ENCODE results near the gene RIOX2. TPM values are rescaled to one million over a fixed set of nuclear protein-coding genes. Genes with fewer than 3 reads are reported as not detected.

Gene RIOX2
- total RNA-seq, 1 donor from 2014 or later: 10.4 TPM

DNA sequence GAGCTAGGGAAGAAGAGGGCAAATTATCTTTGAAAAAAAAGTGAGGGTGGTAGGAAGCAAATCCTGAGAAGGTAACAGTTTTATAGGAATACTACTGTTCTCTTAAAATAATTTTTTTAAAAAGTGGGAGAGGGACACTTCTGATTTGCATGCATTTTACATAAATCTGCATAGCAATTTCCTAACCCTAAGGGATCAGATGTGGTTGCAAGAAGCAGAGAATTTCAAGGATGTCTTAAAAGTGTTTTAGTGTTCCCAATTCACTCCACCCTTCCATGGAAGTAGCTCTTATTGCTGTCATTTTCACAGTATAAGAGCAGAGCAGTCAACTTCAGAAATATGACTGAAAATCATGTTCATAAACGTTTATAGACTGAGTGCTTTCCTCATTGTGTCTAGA is 27.8 kb upstream of the RIOX2 start:
- H3K4me1 Mint-ChIP-seq: no peaks in the 10 kb centered on the region
- H3K9me3 Mint-ChIP-seq: no peaks in the 10 kb centered on the region
- H3K27me3 Mint-ChIP-seq (ENCODE audit: insufficient read depth, low read depth): no peaks in the 10 kb centered on the region
- Histone ChIP-seq H3K36me3 (no peaks in the 10 kb centered on the region), H3K9ac (no peak overlapping the region), H3K27ac (no peak overlapping the region), H3K4me3 (no peak overlapping the region), H3K27me3 (no peaks in the 10 kb centered on the region), H3K9me3 (ENCODE audit: low read depth) (no peaks in the 10 kb centered on the region), H2AFZ (replicated peaks) (no peak overlapping the region), H3F3A (ENCODE audit: low read depth) (no peaks in the 10 kb centered on the region), H3K4me1 (no peaks in the 10 kb centered on the region), H3K4me2 (no peak overlapping the region), H3K79me2 (ENCODE audit: low read depth) (no peaks in the 10 kb centered on the region), H4K20me1 (ENCODE audit: low read depth) (no peaks in the 10 kb centered on the region)
- no peak overlapping the region for H3K27ac Mint-ChIP-seq
- TF ChIP-seq, protein P1, sequence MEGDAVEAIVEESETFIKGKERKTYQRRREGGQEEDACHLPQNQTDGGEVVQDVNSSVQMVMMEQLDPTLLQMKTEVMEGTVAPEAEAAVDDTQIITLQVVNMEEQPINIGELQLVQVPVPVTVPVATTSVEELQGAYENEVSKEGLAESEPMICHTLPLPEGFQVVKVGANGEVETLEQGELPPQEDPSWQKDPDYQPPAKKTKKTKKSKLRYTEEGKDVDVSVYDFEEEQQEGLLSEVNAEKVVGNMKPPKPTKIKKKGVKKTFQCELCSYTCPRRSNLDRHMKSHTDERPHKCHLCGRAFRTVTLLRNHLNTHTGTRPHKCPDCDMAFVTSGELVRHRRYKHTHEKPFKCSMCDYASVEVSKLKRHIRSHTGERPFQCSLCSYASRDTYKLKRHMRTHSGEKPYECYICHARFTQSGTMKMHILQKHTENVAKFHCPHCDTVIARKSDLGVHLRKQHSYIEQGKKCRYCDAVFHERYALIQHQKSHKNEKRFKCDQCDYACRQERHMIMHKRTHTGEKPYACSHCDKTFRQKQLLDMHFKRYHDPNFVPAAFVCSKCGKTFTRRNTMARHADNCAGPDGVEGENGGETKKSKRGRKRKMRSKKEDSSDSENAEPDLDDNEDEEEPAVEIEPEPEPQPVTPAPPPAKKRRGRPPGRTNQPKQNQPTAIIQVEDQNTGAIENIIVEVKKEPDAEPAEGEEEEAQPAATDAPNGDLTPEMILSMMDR (IDR thresholded peaks at IDR 0.05): no peak
- no peak for TF ChIP-seq EZH2phosphoT487 (IDR thresholded peaks at IDR 0.05)
- TF ChIP-seq EZH2 (IDR thresholded peaks at IDR 0.05): no peak
- no peak for DNase-seq (ENCODE audit: low spot score)
- H3K36me3 Mint-ChIP-seq: no peaks in the 10 kb centered on the region
- H3K4me3 Mint-ChIP-seq: no peak overlapping the region

DNA sequence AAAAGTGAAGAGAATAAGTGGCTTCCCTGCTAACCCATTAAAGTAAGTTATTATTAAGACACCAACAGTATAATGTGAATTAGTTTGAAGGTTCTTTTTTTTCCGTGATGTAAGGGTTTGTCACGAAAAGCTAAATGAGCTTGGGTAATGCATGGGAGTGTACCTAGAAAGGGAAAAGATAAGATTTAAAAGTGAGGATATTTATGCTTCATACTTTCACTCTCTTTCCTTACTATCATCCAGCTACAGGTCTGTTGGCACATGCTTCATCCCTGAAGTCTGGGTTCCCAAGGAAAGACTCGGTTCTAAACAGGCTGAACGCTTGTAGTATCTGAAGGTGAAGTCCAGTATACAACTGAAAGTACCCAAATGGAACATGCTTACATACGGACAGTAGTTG is 26.9 kb upstream of the RIOX2 start:
- no peaks in the 10 kb centered on the region for H4K20me1 ChIP-seq (ENCODE audit: low read depth)
- H2AFZ ChIP-seq (replicated peaks): no peak overlapping the region
- no peaks in the 10 kb centered on the region for H3K79me2 ChIP-seq (ENCODE audit: low read depth)
- no peaks in the 10 kb centered on the region for H3F3A ChIP-seq (ENCODE audit: low read depth)
- H3K4me2 ChIP-seq: no peak overlapping the region
- H3K27me3 ChIP-seq: no peaks in the 10 kb centered on the region
- no peak for TF ChIP-seq EZH2 (IDR thresholded peaks at IDR 0.05)
- TF ChIP-seq, protein P1 (IDR thresholded peaks at IDR 0.05): no peak
- TF ChIP-seq EZH2phosphoT487 (IDR thresholded peaks at IDR 0.05): no peak
- no peaks in the 10 kb centered on the region for H3K36me3 Mint-ChIP-seq
- H3K27ac ChIP-seq: no peak overlapping the region
- H3K27me3 Mint-ChIP-seq (ENCODE audit: insufficient read depth, low read depth): no peaks in the 10 kb centered on the region
- H3K4me1 ChIP-seq: no peaks in the 10 kb centered on the region
- H3K27ac Mint-ChIP-seq: no peak overlapping the region
- H3K9ac ChIP-seq: no peak overlapping the region
- no peak overlapping the region for H3K4me3 ChIP-seq
- no peaks in the 10 kb centered on the region for H3K9me3 ChIP-seq (ENCODE audit: low read depth)
- DNase-seq (ENCODE audit: low spot score): no peak
- no peaks in the 10 kb centered on the region for H3K9me3 Mint-ChIP-seq
- H3K4me1 Mint-ChIP-seq: no peaks in the 10 kb centered on the region
- H3K4me3 Mint-ChIP-seq: no peak overlapping the region
- no peaks in the 10 kb centered on the region for H3K36me3 ChIP-seq

DNA sequence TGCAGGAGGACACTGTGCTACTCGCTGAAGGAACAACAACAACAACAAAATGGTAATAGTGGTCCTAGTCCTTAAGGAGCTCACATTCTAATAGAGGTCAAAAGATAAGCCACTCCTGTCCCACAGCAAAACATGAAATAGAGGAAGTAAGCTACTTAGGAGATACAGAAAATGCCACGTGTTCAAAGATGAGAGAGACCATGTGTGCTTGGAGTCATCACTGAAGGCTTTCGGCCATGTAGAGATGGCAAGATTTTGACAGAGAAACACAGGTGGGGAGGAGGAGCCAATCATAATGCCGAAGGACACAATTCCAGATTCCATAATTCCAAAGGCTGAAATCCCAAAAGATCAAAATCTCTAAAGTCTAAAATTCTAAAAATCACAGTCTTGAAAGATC is 24.8 kb upstream of the RIOX2 start:
- no peaks in the 10 kb centered on the region for H3F3A ChIP-seq (ENCODE audit: low read depth)
- Mint-ChIP-seq H3K27ac (no peak overlapping the region), H3K4me1 (no peaks in the 10 kb centered on the region), H3K36me3 (no peaks in the 10 kb centered on the region), H3K9me3 (no peaks in the 10 kb centered on the region), H3K27me3 (ENCODE audit: insufficient read depth, low read depth) (no peaks in the 10 kb centered on the region), H3K4me3 (no peak overlapping the region)
- DNase-seq (ENCODE audit: low spot score): no peak
- TF ChIP-seq EZH2phosphoT487 (IDR thresholded peaks at IDR 0.05) (no peak), EZH2 (IDR thresholded peaks at IDR 0.05) (no peak)
- TF ChIP-seq, protein P1 (IDR thresholded peaks at IDR 0.05): no peak
- H3K79me2 ChIP-seq (ENCODE audit: low read depth): no peaks in the 10 kb centered on the region
- H3K27me3 ChIP-seq: no peaks in the 10 kb centered on the region
- no peak overlapping the region for H3K27ac ChIP-seq
- no peaks in the 10 kb centered on the region for H3K36me3 ChIP-seq
- no peak overlapping the region for H3K4me3 ChIP-seq
- H2AFZ ChIP-seq (replicated peaks): peak overlapping the region; percentile 26
- H3K4me1 ChIP-seq: peaks cover 4% of the 10 kb centered on the region
- H3K4me2 ChIP-seq: no peak overlapping the region
- H3K9me3 ChIP-seq (ENCODE audit: low read depth): no peaks in the 10 kb centered on the region
- no peaks in the 10 kb centered on the region for H4K20me1 ChIP-seq (ENCODE audit: low read depth)
- no peak overlapping the region for H3K9ac ChIP-seq
